HG03060 (cell line): ENCODE results near the gene MPRIP.
"Not testable (repeated sequence)": the region's sequence is repeated elsewhere in the genome, so short reads cannot be mapped to it uniquely, and the experiment has no call there.

Experiments
- ATAC-seq: cut with Tn5 transposase; IDR thresholded peaks from one replicate; pipeline ENCODE4 v1.9.1; 2021; ENCODE audit warnings: low read depth, moderate number of reproducible peaks; ENCODE audit not compliant: unreplicated experiment

The MPRIP gene

DNA sequence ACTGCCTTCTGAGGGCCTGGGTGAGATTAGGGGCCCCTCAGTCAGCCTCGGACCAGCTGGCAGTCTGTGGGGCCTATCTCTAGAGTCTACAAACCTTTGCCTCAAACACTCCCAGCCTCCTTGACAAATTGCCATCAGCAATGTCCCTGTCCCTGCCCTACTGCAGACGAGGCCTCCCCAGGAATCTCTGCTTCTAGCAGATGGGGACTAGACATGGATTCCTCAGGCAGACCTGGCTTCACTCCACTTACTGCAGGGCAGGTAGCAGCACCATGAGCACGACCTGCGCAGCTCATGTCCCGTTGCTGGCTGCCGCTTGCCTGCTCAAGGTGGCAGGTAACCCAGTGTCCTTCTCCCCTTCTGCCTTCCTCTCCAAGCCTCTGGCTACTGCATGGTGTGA, 114.8 kb downstream of the MPRIP start:
- no peak for ATAC-seq

DNA sequence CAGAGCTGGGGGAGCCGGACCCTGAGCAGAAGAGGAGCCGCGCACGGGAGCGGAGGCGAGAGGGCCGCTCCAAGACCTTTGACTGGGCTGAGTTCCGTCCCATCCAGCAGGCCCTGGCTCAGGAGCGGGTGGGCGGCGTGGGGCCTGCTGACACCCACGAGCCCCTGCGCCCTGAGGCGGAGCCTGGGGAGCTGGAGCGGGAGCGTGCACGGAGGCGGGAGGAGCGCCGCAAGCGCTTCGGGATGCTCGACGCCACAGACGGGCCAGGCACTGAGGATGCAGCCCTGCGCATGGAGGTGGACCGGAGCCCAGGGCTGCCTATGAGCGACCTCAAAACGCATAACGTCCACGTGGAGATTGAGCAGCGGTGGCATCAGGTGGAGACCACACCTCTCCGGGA, 116.2 kb downstream of the MPRIP start:
- not testable (repeated sequence) for ATAC-seq

- ATAC-seq = no peak
These were observed 117.3 kb downstream of the MPRIP start for GRCh38 chr17:17159571-17159970.

GRCh38 chr17:17161121-17161520, 118.9 kb downstream of the MPRIP start:
- ATAC-seq = no peak

- no peak for ATAC-seq
These were observed 119.5 kb downstream of the MPRIP start for GRCh38 chr17:17161759-17162158.

- no peak for ATAC-seq
These were observed 121.9 kb downstream of the MPRIP start for GRCh38 chr17:17164156-17164555.

DNA sequence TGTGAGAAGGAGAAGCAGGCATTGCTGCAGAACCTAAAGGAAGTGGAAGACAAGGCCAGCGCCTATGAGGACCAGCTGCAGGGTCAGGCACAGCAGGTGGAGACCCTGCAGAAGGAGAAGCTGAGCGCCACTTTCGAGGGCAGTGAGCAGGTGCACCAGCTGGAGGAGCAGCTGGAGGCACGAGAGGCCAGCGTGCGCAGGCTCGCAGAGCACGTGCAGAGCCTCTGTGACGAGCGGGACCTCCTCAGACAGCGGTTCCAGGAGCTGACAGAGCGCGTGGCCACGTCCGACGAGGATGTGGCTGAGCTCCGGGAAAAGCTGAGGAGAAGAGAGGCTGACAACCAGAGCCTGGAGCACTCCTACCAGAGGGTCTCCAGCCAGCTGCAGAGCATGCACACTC, 122.4 kb downstream of the MPRIP start:
- ATAC-seq = no peak

DNA sequence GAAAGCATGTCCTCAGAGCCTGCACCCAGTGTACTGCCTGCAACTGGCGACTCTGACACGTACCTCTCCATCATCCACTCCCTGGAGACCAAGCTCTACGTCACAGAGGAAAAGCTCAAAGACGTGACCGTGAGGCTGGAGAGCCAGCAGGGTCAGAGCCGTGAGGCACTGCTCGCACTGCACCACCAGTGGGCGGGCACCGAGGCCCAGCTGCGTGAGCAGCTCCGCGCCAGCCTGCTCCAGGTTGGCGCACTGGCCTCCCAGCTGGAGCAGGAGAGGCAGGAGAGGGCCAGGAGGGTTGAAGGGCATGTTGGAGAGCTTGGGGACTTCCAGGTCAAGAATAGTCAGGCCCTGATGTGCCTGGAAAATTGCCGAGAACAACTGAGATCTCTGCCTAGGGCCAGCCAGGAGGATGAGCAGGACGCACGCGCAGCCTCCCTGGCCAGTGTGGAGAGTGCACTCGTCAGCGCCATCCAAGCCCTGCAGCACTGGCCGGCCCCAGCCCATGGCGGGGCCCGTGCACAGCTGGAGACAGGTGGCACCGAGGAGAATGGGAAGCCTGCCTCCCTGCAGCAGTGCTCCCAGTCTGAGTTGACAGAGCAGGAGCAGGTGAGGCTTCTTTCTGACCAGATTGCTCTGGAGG, 123.5 kb downstream of the MPRIP start:
- no peak for ATAC-seq

DNA sequence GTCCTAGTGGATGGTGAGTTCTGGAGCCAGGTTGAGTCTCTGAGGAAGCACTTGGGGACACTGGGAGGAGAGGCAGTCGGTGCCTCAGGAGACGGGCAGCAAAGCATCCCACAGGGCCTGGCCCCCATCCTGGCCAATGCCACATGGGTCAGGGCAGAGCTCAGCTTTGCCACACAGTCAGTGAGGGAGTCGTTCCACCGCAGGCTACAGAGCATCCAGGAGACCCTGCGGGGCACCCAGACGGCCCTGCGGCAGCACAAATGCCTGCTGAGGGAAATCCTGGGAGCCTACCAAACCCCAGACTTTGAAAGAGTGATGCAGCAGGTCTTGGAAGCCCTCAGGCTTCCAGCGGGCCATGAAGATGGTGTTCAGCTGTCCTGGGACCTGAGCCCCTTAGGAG, 124.2 kb downstream of the MPRIP start:
- no peak for ATAC-seq

- no peak for ATAC-seq
These were observed 125.1 kb downstream of the MPRIP start for GRCh38 chr17:17167356-17167755.

- no peak for ATAC-seq
These were observed 125.7 kb downstream of the MPRIP start for GRCh38 chr17:17167986-17168385.

- ATAC-seq = no peak
These were observed 126.1 kb downstream of the MPRIP start for GRCh38 chr17:17168401-17168800.

GRCh38 chr17:17169396-17169795, 127.1 kb downstream of the MPRIP start:
- ATAC-seq = no peak

DNA sequence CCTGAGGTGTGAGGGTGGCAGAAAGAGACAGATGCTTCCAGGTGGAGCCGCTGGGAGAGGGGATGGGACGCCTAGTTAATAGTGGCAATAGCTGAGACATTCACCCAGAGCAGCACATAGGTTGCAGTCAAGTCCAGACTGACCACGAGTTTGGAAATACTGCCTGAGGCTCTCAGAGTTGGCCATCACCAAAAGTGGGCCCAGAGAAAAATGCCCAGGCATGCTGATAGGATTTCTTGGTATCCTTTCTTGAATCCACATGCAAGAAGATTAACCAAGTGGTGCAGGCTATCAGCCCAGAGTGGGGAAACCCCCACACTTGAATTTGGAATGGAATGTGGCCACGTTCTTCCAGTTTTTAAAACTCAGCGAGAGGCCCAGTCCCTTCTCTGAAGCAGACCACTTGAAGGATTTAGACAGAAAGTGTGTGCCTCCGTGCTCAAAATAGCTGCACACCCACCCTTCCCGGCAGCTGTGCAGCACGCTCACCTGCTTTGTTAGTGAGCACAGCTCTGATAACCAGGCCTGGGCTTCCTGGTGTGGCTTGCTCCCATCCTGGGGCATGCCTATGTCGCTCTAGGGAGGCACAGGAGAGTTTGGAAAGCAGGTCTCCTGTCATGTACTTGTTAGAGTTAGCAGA, 128.2 kb downstream of the MPRIP start:
- ATAC-seq = no peak

DNA sequence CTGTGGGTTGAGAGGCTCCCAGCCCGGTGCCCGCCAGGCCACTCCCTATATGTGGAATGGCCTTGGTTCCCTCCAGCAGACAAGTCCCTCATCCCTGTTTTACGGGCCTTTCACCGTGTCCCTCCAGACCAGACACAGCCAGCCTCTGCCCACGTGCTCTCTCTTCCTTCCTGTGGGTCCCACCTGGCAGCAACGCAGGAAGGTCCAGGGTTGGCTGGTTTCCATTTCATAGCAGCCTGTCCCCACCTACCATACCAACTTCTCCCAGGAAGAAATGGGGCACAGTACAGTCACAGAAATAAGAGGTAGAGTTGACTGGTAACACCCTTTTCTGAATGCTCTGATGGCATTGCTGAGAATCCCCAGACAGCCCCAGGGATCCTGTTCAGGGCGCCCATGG, 128.9 kb downstream of the MPRIP start:
- ATAC-seq = no peak

GRCh38 chr17:17172001-17172939, 130.0 kb downstream of the MPRIP start:
- no peak for ATAC-seq

DNA sequence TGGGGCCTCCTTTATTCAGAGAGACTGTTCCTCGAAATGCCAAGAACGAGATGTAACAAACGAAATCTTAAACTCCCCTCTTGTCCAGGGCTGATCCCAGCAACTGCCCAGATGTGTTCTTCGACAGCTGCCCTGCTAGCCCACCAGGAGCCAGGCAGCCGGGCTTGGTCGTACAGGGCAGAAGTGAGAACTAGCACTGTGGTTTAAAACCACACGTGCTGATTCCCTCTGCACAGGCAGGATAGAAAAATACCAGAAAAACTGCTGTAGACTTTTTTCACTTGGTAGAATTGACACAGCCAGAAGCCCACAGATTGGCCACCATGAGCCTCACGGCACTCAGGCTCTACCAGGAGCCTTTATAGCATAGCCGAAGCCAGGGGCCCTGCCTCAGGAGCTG, 130.7 kb downstream of the MPRIP start:
- ATAC-seq = no peak

DNA sequence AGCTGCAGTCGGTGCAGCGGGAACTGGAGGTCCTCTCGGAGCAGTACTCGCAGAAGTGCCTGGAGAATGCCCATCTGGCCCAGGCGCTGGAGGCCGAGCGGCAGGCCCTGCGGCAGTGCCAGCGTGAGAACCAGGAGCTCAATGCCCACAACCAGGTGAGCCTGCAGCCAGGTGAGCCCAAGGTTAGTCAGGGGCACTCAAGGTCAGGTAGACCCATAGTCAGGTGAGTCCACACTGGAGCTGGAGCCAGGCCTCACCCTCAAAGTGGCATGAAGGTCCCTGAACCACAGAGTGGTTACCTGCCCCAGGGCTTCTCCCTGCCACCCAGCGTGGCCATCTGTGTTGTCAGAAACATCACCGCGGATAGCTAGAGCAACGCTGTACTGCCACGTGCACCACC, 131.7 kb downstream of the MPRIP start:
- no peak for ATAC-seq

DNA sequence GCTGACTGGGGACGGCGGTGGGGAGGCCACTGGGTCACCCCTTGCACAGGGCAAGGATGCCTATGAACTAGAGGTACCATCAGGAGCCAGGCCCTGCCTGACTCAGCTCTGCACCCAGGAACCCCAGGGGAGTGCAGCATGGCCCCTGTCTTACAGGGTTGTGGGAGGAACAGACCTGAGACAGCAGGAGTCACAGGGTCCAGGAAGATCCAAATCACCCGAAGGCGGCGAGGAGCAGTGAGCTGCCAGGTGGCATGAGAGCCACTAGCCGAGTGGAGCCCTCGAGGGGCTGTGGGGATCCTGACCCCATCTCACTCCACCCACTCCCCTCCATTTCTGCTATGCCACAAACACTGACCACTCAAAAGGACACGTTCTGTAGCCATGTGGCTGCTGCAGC, 133.1 kb downstream of the MPRIP start:
- ATAC-seq = no peak

GRCh38 chr17:17175917-17176316, 133.7 kb downstream of the MPRIP start:
- no peak for ATAC-seq

GRCh38 chr17:17176341-17176740, 134.1 kb downstream of the MPRIP start:
- ATAC-seq = no peak
